B cell (primary cell): ENCODE results near the gene PTGES3. TPM values are rescaled to one million over a fixed set of nuclear protein-coding genes. Genes with fewer than 3 reads are reported as not detected.
"Not testable (repeated sequence)": the region's sequence is repeated elsewhere in the genome, so short reads cannot be mapped to it uniquely, and the experiment has no call there.

ENCODE experiments used
- ATAC-seq: fragments of 200-7000 bp; cut with Tn5 transposase; one replicate; pipeline ENCODE4 v1.10.0; 2021; ENCODE audit warnings: low read depth, mild to moderate bottlenecking, moderate number of reproducible peaks, moderate library complexity
- CTCF ChIA-PET: fragments of 350-600 bp; sonication (Branson Sonifier 250); formaldehyde crosslinking; loops from one replicate; lab custom pipeline; 2021; ENCODE audit warnings: antibody characterized with exemption, inconsistent platforms; lab: Charles Lee
- POLR2A ChIA-PET: fragments of 350-600 bp; sonication (Branson Sonifier 250); formaldehyde crosslinking; loops from one replicate; lab custom pipeline; 2021; ENCODE audit warnings: antibody characterized with exemption; lab: Charles Lee
- DNase-seq: peaks from one replicate; pipeline ENCODE4 v3.0.0; 2013
- H2AFZ ChIP-seq: 2 replicates; pipeline ENCODE4 v1.6.1; 2012; ENCODE audit warnings: mild to moderate bottlenecking, low read depth, low read length; ENCODE audit not compliant: insufficient read depth, poor library complexity, severe bottlenecking
- H3K27ac ChIP-seq, 2 donors: 1 replicate in 1 of 2; 2 replicates in 1 of 2; pipeline ENCODE4 v1.5.1; 2012 to 2013; ENCODE audit warnings: low read length in 2 of 2, mild to moderate bottlenecking in 2 of 2, moderate library complexity in 1 of 2
- H3K27me3 ChIP-seq, 4 experiments: fragments of 200-600 bp in 1 of 4; sonication (generic) in 1 of 4; replicated peaks in 1 of 4; 1 replicate in 2 of 4; 2 replicates in 2 of 4; pipeline versions ENCODE4 v1.6.1 to v1.7.0; 2013 to 2016; ENCODE audit warnings: low read length in 3 of 4, mild to moderate bottlenecking in 2 of 4, mixed read lengths in 1 of 4, moderate library complexity in 1 of 4; ENCODE audit not compliant: insufficient read depth in 4 of 4, control insufficient read depth in 3 of 4; ENCODE audit errors: control extremely low read depth in 1 of 4
- H3K36me3 ChIP-seq, 2 experiments: replicated peaks in 1 of 2; 1 replicate in 1 of 2; 2 replicates in 1 of 2; pipeline versions ENCODE4 v1.6.1 to v1.7.1; 2013; ENCODE audit warnings: low read length in 1 of 2; ENCODE audit not compliant: insufficient read depth in 2 of 2, control insufficient read depth in 1 of 2; ENCODE audit errors: control extremely low read depth in 1 of 2, extremely low read depth in 1 of 2
- H3K4me1 ChIP-seq, 2 donors: fragments of 200-600 bp in 1 of 2; sonication (generic) in 1 of 2; 1 replicate in 1 of 2; 2 replicates in 1 of 2; pipeline versions ENCODE4 v1.5.1 to v1.6.1; 2013 to 2017; ENCODE audit warnings: low read length in 2 of 2; ENCODE audit not compliant: control insufficient read depth in 2 of 2, insufficient read depth in 2 of 2
- H3K4me2 ChIP-seq: replicated peaks from 2 replicates; pipeline ENCODE3; 2012; ENCODE audit warnings: mild to moderate bottlenecking, low read depth, low read length; ENCODE audit not compliant: poor library complexity, severe bottlenecking
- H3K4me3 ChIP-seq, 5 experiments: fragments of 200-600 bp in 1 of 5; sonication (generic) in 1 of 5; 1 replicate in 3 of 5; 2 replicates in 2 of 5; pipeline versions ENCODE4 v1.5.1 to v1.7.0; 2011 to 2016; ENCODE audit warnings: low read length in 4 of 5, mild to moderate bottlenecking in 4 of 5, low read depth in 2 of 5, control low read depth in 1 of 5, moderate library complexity in 1 of 5; ENCODE audit not compliant: insufficient read depth in 1 of 5; ENCODE audit errors: control extremely low read depth in 1 of 5, extremely low read depth in 1 of 5
- H3K79me2 ChIP-seq: fragments of 200-600 bp; sonication (generic); one replicate; pipeline ENCODE4 v1.6.0; 2016; ENCODE audit warnings: low read length; ENCODE audit not compliant: control insufficient read depth, insufficient read depth
- H3K9ac ChIP-seq: fragments of 200-600 bp; sonication (generic); 2 replicates; pipeline ENCODE4 v1.6.1; 2017; ENCODE audit warnings: mild to moderate bottlenecking, low read length, moderate library complexity
- H3K9me3 ChIP-seq, 3 donors: one replicate each; pipeline versions ENCODE4 v1.6.1 to v1.7.1; 2013; ENCODE audit warnings: low read length in 2 of 3; ENCODE audit not compliant: control insufficient read depth in 2 of 3, insufficient read depth in 1 of 3; ENCODE audit errors: control extremely low read depth in 1 of 3
- H4K20me1 ChIP-seq: 2 replicates; pipeline ENCODE4 v1.6.0; 2012; ENCODE audit warnings: mild to moderate bottlenecking, low read length; ENCODE audit not compliant: insufficient read depth, control insufficient read depth, poor library complexity, severe bottlenecking
- H3K27ac Mint-ChIP-seq: one replicate; pipeline ENCODE4 v1.8.0; 2021; ENCODE audit warnings: mixed read lengths
- H3K27me3 Mint-ChIP-seq: one replicate; pipeline ENCODE4 v1.8.0; 2021; ENCODE audit warnings: mixed read lengths
- H3K4me1 Mint-ChIP-seq: one replicate; pipeline ENCODE4 v1.8.0; 2021; ENCODE audit warnings: mixed read lengths
- H3K4me3 Mint-ChIP-seq: one replicate; pipeline ENCODE4 v1.8.0; 2021; ENCODE audit warnings: mixed read lengths
- H3K9me3 Mint-ChIP-seq: one replicate; pipeline ENCODE4 v1.8.0; 2022; ENCODE audit warnings: mixed read lengths; ENCODE audit not compliant: insufficient read depth
- CTCF ChIP-seq: fragments of 200-600 bp; IDR thresholded peaks from one replicate; pipeline ENCODE4 v1.8.0; 2022; ENCODE audit warnings: antibody characterized with exemption, mild to moderate bottlenecking
- EZH2 ChIP-seq: IDR thresholded peaks from 2 replicates; pipeline ENCODE4 v1.6.1; 2012; ENCODE audit warnings: borderline replicate concordance, low read depth, mild to moderate bottlenecking, moderate library complexity, low read length; ENCODE audit not compliant: insufficient read depth, poor library complexity, severe bottlenecking
- WGBS: methylation state at CpG from one replicate; pipeline ENCODE4 v1.1.5; 2013; ENCODE audit warnings: missing lambda C conversion rate; ENCODE audit not compliant: insufficient coverage; 5-methylcytosine and 5-hydroxymethylcytosine counted together
- intact Hi-C: fragments of 100-400 bp; cut with micrococcal nuclease; formaldehyde crosslinking; loops from one replicate; pipeline ENCODE4 v1.10.0; 2022
- polyA plus RNA-seq: library from polyadenylated mRNA; depleted of rRNA; stranded (reverse); fragments of >200 nt; gene quantifications from 2 replicates; pipeline ENCODE4 v1.2.3, GENCODE V29; 2012
- total RNA-seq, 2 donors: library from RNA; stranded (reverse); fragments of 120-200 nt in 1 of 2; gene quantifications; 1 replicate in 1 of 2; 2 replicates in 1 of 2; pipeline versions ENCODE4 v1.2.3 to v1.2.4, GENCODE V29; 2013 to 2022

PTGES3 gene
- total and polyA plus RNA-seq, 2 donors (not counting 1 experiment from before 2014, with no cell fraction given), result 35.3 to 121 TPM

GRCh38 chr12:56709759-56710376, 21.8 kb upstream of the PTGES3 start:
- Histone ChIP-seq H3K4me2 (no peak overlapping the region), H3K9ac (no peak overlapping the region), H3K4me1 (no peaks in the 10 kb centered on the region), H3K36me3 (peaks cover 15 to 36% of the 10 kb centered on the region in 2 experiments), H3K27me3 (no peaks in the 10 kb centered on the region), H3K79me2 (no peaks in the 10 kb centered on the region), H3K27ac (no peak overlapping the region), H2AFZ (no peak overlapping the region), H4K20me1 (peaks cover 19% of the 10 kb centered on the region), H3K9me3 (no peaks in the 10 kb centered on the region), H3K4me3 (no peak overlapping the region)
- no peaks in the 10 kb centered on the region for H3K27me3 Mint-ChIP-seq
- ATAC-seq (no peak), DNase-seq (no peak)
- intact Hi-C loops, result no loop called here
- H3K9me3 Mint-ChIP-seq, result no peaks in the 10 kb centered on the region
- no peaks in the 10 kb centered on the region for H3K4me1 Mint-ChIP-seq
- H3K27ac Mint-ChIP-seq, result peak overlapping the region; percentile 50
- ChIA-PET POLR2A (interaction anchor here (0.7 kb wide), 1 partner anchor 508 kb away, joined by 4 read pairs; no protein-coding TSS in a partner anchor), CTCF (interaction anchor here (0.7 kb wide), 2 partner anchors 34 to 213 kb away, joined by 3 read pairs; no protein-coding TSS in a partner anchor)
- no peak overlapping the region for H3K4me3 Mint-ChIP-seq
- WGBS, result 50% methylated on average over 1 of the region's 5 CpGs
- no peak for TF ChIP-seq CTCF
- no peak for TF ChIP-seq EZH2

DNA sequence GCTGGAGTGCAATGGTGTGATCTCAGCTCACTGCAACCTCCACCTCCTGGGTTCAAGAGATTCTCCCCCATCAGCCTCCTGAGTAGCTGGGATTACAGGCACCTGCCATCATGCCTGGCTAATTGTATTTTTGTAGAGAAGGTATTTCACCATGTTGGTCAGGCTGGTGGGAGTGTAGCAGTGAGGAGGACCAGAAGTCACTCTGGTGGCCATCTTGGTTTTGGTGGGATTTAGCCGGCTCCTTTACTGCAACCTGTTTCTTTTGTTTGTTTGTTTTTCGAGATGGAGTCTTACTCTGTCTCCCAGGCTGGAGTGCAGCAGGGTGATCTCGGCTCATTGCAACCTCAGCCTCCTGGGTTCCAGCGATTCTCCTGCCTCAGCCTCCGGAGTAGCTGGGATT, 16.4 kb upstream of the PTGES3 start:
- H3K27me3 ChIP-seq, H4K20me1 ChIP-seq, H3K79me2 ChIP-seq, intact Hi-C loops, H3K4me3 Mint-ChIP-seq, H3K27ac ChIP-seq, CTCF ChIA-PET, H3K9me3 ChIP-seq, H2AFZ ChIP-seq, ATAC-seq, H3K4me2 ChIP-seq, H3K4me3 ChIP-seq, H3K27me3 Mint-ChIP-seq, H3K4me1 Mint-ChIP-seq, H3K27ac Mint-ChIP-seq, DNase-seq, H3K9me3 Mint-ChIP-seq, H3K4me1 ChIP-seq, H3K9ac ChIP-seq, H3K36me3 ChIP-seq: not testable (repeated sequence)
- POLR2A ChIA-PET, result interaction anchor here (0.7 kb wide), 1 partner anchor 14 kb away, joined by 3 read pairs; no protein-coding TSS in a partner anchor
- 93% methylated on average over 5 of the region's 5 CpGs for WGBS
